Measurements from ENCODE around the gene DEPDC5. TPM values are rescaled to one million over a fixed set of nuclear protein-coding genes. Genes with fewer than 3 reads are reported as not detected.
A peak's percentile ranks its signal among the peaks of the same experiment; 100 is the strongest.

DEPDC5 gene
- total RNA-seq, 5 donors from 2014 or later (not counting 1 experiment from before 2014, with no cell fraction given): 40.3 to 52.7 (median 49.0) TPM

GRCh38 chr22:31750365-31751284 lies 3.2 kb upstream of the DEPDC5 start:
- no peak for DNase-seq
- peak overlapping the region; percentile 92 to 98 for H3K4me3 ChIP-seq (ENCODE audit: control insufficient read depth in 1 of 2, extremely low read depth in 1 of 2, low read length in 1 of 2)

GRCh38 chr22:31752096-31752847 lies 1.5 kb upstream of the DEPDC5 start:
- ATAC-seq (replicated peaks in 1 of 4): no peak
- Histone ChIP-seq H3K36me3 (ENCODE audit: control insufficient read depth in 2 of 2, extremely low read depth in 1 of 2, insufficient read depth in 1 of 2, low read length in 1 of 2) (peaks cover 0 to 3% of the 10 kb centered on the region in 2 donors), H3K27me3 (replicated peaks in 1 of 2; ENCODE audit: control insufficient read depth in 2 of 2, extremely low read depth in 1 of 2, insufficient read depth in 2 of 2, low read length in 1 of 2) (no peaks in the 10 kb centered on the region), H3K27ac (ENCODE audit: low read length) (no peak overlapping the region), H3K9me3 (no peaks in the 10 kb centered on the region), H3K4me3 (ENCODE audit: control insufficient read depth in 1 of 2, extremely low read depth in 1 of 2, low read length in 1 of 2) (no peak overlapping the region), H3K4me1 (ENCODE audit: control insufficient read depth in 1 of 2, extremely low read depth in 1 of 2, insufficient read depth in 2 of 2, low read length in 2 of 2) (peaks cover 25 to 45% of the 10 kb centered on the region in 2 experiments)
- CTCF ChIA-PET: interaction anchor here in 1 of 2 donors (0.6 to 1.8 kb wide), 2 partner anchors 187 to 218 kb away, joined by 3 to 8 read pairs; no protein-coding TSS in a partner anchor
- peaks cover 7% of the 10 kb centered on the region for H3K36me3 Mint-ChIP-seq
- POLR2A ChIA-PET: no interaction called here
- no peaks in the 10 kb centered on the region for H3K9me3 Mint-ChIP-seq
- H3K4me3 Mint-ChIP-seq: peak overlapping the region; percentile 86 to 91 (median 87)
- WGBS (ENCODE audit: insufficient coverage): 90% methylated on average over 2 of the region's 7 CpGs
- peak overlapping the region; percentile 99 to 100 for H3K27ac Mint-ChIP-seq
- DNase-seq: no peak
- H3K27me3 Mint-ChIP-seq: no peaks in the 10 kb centered on the region
- H3K4me1 Mint-ChIP-seq: peaks cover 57 to 61% (median 58%) of the 10 kb centered on the region in 3 donors

More at GRCh38 chr22:31750365-31751284, 3.2 kb upstream of the DEPDC5 start:
- CTCF ChIA-PET: interaction anchor here in 1 of 2 donors (0.6 kb wide), 1 partner anchor 83 kb away, joined by 4 read pairs; no protein-coding TSS in a partner anchor
- Histone ChIP-seq H3K27me3 (replicated peaks in 1 of 2; ENCODE audit: control insufficient read depth in 2 of 2, extremely low read depth in 1 of 2, insufficient read depth in 2 of 2, low read length in 1 of 2) (no peaks in the 10 kb centered on the region), H3K9me3 (no peaks in the 10 kb centered on the region), H3K36me3 (ENCODE audit: control insufficient read depth in 2 of 2, extremely low read depth in 1 of 2, insufficient read depth in 1 of 2, low read length in 1 of 2) (no peaks in the 10 kb centered on the region), H3K27ac (ENCODE audit: low read length) (peak overlapping the region; percentile 51), H3K4me1 (ENCODE audit: control insufficient read depth in 1 of 2, extremely low read depth in 1 of 2, insufficient read depth in 2 of 2, low read length in 2 of 2) (peaks cover 25 to 45% of the 10 kb centered on the region in 2 experiments)
- Mint-ChIP-seq H3K4me3 (peak overlapping the region; percentile 74 to 95 (median 90)), H3K27ac (peak overlapping the region; percentile 95 to 96), H3K9me3 (no peaks in the 10 kb centered on the region), H3K36me3 (peaks cover 11% of the 10 kb centered on the region), H3K27me3 (no peaks in the 10 kb centered on the region), H3K4me1 (peaks cover 61 to 65% (median 64%) of the 10 kb centered on the region in 3 donors)
- POLR2A ChIA-PET: interaction anchor here in 1 of 2 donors (0.6 kb wide), 1 partner anchor 14 kb away, joined by 5 read pairs; no protein-coding TSS in a partner anchor
- ATAC-seq (replicated peaks in 1 of 4): no peak
- WGBS (ENCODE audit: insufficient coverage): 73% methylated on average over 11 of the region's 16 CpGs

- H3K27me3 ChIP-seq (replicated peaks in 1 of 2; ENCODE audit: control insufficient read depth in 2 of 2, extremely low read depth in 1 of 2, insufficient read depth in 2 of 2, low read length in 1 of 2): no peaks in the 10 kb centered on the region
- ATAC-seq (replicated peaks in 1 of 4) (no peak), DNase-seq (peak in 2 of 35 experiments; percentile 2 to 15)
- H3K4me1 ChIP-seq (ENCODE audit: control insufficient read depth in 1 of 2, extremely low read depth in 1 of 2, insufficient read depth in 2 of 2, low read length in 2 of 2): peaks cover 21 to 43% of the 10 kb centered on the region in 2 experiments
- no peaks in the 10 kb centered on the region for H3K36me3 Mint-ChIP-seq
- peaks cover 0 to 6% of the 10 kb centered on the region in 2 donors for H3K36me3 ChIP-seq (ENCODE audit: control insufficient read depth in 2 of 2, extremely low read depth in 1 of 2, insufficient read depth in 1 of 2, low read length in 1 of 2)
- H3K4me1 Mint-ChIP-seq: peaks cover 49 to 54% (median 49%) of the 10 kb centered on the region in 3 donors
- H3K27me3 Mint-ChIP-seq: no peaks in the 10 kb centered on the region
- H3K4me3 ChIP-seq (ENCODE audit: control insufficient read depth in 1 of 2, extremely low read depth in 1 of 2, low read length in 1 of 2): peak overlapping the region; percentile 64 to 85
- H3K4me3 Mint-ChIP-seq: peak overlapping the region; percentile 86 to 91 (median 87)
- H3K9me3 ChIP-seq: no peaks in the 10 kb centered on the region
- peak overlapping the region; percentile 99 to 100 for H3K27ac Mint-ChIP-seq
- ChIA-PET POLR2A (interaction anchor here in 1 of 2 donors (0.6 to 1.0 kb wide), 3 partner anchors 91 to 460 kb away, joined by 3 to 6 read pairs (median 3); partner anchors contain the start of genes PIK3IP1 and PISD), CTCF (interaction anchor here in 1 of 2 donors (0.6 to 1.8 kb wide), 3 partner anchors 87 to 217 kb away, joined by 3 to 8 read pairs (median 4); no protein-coding TSS in a partner anchor)
- 25% methylated on average over 16 of the region's 20 CpGs for WGBS (ENCODE audit: insufficient coverage)
- peak overlapping the region; percentile 89 for H3K27ac ChIP-seq (ENCODE audit: low read length)
- H3K9me3 Mint-ChIP-seq: no peaks in the 10 kb centered on the region
Measured at GRCh38 chr22:31753005-31753633, 700 bp upstream of the DEPDC5 start.

GRCh38 chr22:31754813-31755212 lies 994 bp downstream of the DEPDC5 start:
- H3K4me1 Mint-ChIP-seq: peaks cover 34 to 39% (median 38%) of the 10 kb centered on the region in 3 donors
- H3K27me3 Mint-ChIP-seq: no peaks in the 10 kb centered on the region
- H3K4me3 Mint-ChIP-seq: peak overlapping the region; percentile 86 to 91 (median 87)
- 61% methylated on average over 4 of the region's 6 CpGs for WGBS (ENCODE audit: insufficient coverage)
- CTCF ChIA-PET: no interaction called here
- no peaks in the 10 kb centered on the region for H3K9me3 ChIP-seq
- H3K36me3 Mint-ChIP-seq: peaks cover 4% of the 10 kb centered on the region
- H3K27ac Mint-ChIP-seq: peak overlapping the region; percentile 99 to 100
- no peak for ATAC-seq (replicated peaks in 1 of 4)
- POLR2A ChIA-PET: interaction anchor here in 1 of 2 donors (0.7 kb wide), 2 partner anchors 682 to 721 kb away, joined by 4 to 5 read pairs; no protein-coding TSS in a partner anchor
- H3K4me3 ChIP-seq (ENCODE audit: control insufficient read depth in 1 of 2, extremely low read depth in 1 of 2, low read length in 1 of 2): peak overlapping the region in 1 of 2 donors; percentile 85
- no peaks in the 10 kb centered on the region for H3K27me3 ChIP-seq (replicated peaks in 1 of 2; ENCODE audit: control insufficient read depth in 2 of 2, extremely low read depth in 1 of 2, insufficient read depth in 2 of 2, low read length in 1 of 2)
- H3K36me3 ChIP-seq (ENCODE audit: control insufficient read depth in 2 of 2, extremely low read depth in 1 of 2, insufficient read depth in 1 of 2, low read length in 1 of 2): peaks cover 0 to 12% of the 10 kb centered on the region in 2 donors
- no peak overlapping the region for H3K27ac ChIP-seq (ENCODE audit: low read length)
- DNase-seq: no peak
- H3K9me3 Mint-ChIP-seq: no peaks in the 10 kb centered on the region
- H3K4me1 ChIP-seq (ENCODE audit: control insufficient read depth in 1 of 2, extremely low read depth in 1 of 2, insufficient read depth in 2 of 2, low read length in 2 of 2): peaks cover 10 to 31% of the 10 kb centered on the region in 2 experiments

DNA sequence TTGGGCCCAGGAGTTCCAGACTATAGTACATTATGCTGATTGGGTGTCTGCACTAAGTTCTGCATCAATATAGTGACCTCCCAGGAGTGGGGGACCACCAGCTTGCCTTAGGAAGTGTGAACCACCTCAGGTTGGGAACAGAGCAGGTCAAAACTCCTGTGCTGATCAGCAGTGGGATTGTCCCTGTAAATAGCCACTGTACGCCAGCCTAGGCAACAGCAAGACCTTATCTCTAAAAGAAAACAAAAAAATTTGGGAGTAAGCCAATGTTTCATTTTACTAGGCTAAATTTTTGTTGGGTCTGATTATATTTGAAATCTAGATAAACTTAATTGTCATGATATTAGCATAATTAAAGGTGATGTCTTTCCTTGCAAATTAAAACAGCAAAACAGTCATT lies 3.4 kb downstream of the DEPDC5 start:
- Histone ChIP-seq H3K4me1 (ENCODE audit: control insufficient read depth in 1 of 2, extremely low read depth in 1 of 2, insufficient read depth in 2 of 2, low read length in 2 of 2) (peaks cover 10 to 21% of the 10 kb centered on the region in 2 experiments), H3K27me3 (replicated peaks in 1 of 2; ENCODE audit: control insufficient read depth in 2 of 2, extremely low read depth in 1 of 2, insufficient read depth in 2 of 2, low read length in 1 of 2) (no peaks in the 10 kb centered on the region), H3K27ac (ENCODE audit: low read length) (no peak overlapping the region), H3K9me3 (no peaks in the 10 kb centered on the region), H3K36me3 (ENCODE audit: control insufficient read depth in 2 of 2, extremely low read depth in 1 of 2, insufficient read depth in 1 of 2, low read length in 1 of 2) (peaks cover 7 to 22% of the 10 kb centered on the region in 2 donors), H3K4me3 (ENCODE audit: control insufficient read depth in 1 of 2, extremely low read depth in 1 of 2, low read length in 1 of 2) (no peak overlapping the region)
- Mint-ChIP-seq H3K27ac (no peak overlapping the region), H3K9me3 (no peaks in the 10 kb centered on the region), H3K4me3 (no peak overlapping the region), H3K4me1 (peaks cover 26 to 28% (median 28%) of the 10 kb centered on the region in 3 donors), H3K36me3 (peaks cover 12% of the 10 kb centered on the region), H3K27me3 (no peaks in the 10 kb centered on the region)
- WGBS (ENCODE audit: insufficient coverage): no CpG with 5 or more reads among the region's 1 CpG
- DNase-seq (no peak), ATAC-seq (replicated peaks in 1 of 4) (no peak)
- CTCF ChIA-PET: no interaction called here
- POLR2A ChIA-PET: no interaction called here

Measured in T-cell (primary cell).